ENCODE results near the gene TRIM56.

DNA sequence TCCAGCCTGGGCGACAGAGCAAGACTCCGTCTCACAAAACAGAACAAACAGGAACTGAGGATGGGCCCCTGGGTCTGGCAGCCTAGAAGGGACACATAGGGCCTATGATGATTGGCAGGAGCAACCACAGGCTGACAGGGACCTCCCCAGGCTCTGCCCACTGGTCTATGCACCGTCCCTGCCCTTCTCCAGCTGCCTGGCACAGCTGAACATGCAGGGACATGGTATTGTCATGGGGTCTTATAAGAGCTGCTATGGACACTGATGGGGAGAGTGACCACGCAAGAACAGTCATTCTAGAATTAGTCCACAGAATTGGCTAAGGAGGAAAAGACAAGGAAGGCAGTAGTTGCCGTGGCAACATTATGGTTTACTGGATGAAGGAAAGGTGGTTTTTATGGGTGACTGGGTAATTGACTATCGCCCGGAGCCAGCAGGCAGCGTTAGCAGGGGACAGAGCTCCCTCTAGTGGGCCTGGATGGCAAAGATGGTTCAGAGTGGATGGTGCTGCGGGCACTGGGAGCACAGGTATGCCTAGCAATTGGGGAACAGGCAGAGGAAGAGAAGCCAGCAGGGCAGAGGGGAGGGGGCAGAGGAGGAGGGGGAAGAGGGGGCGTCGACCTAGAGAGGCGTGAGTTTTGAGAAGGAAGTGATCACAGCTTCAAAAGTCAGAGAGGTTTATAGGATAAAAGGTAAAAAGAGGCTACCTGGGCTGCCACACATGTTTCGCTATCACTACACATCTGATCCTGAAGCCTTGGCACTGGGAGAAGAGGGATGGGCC lies 7.8 kb upstream of the TRIM56 start:
- TF ChIP-seq, protein P1, sequence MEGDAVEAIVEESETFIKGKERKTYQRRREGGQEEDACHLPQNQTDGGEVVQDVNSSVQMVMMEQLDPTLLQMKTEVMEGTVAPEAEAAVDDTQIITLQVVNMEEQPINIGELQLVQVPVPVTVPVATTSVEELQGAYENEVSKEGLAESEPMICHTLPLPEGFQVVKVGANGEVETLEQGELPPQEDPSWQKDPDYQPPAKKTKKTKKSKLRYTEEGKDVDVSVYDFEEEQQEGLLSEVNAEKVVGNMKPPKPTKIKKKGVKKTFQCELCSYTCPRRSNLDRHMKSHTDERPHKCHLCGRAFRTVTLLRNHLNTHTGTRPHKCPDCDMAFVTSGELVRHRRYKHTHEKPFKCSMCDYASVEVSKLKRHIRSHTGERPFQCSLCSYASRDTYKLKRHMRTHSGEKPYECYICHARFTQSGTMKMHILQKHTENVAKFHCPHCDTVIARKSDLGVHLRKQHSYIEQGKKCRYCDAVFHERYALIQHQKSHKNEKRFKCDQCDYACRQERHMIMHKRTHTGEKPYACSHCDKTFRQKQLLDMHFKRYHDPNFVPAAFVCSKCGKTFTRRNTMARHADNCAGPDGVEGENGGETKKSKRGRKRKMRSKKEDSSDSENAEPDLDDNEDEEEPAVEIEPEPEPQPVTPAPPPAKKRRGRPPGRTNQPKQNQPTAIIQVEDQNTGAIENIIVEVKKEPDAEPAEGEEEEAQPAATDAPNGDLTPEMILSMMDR (IDR thresholded peaks at IDR 0.05): peak; percentile 70 to 85 (median 74)
- TF ChIP-seq POLR2A (IDR thresholded peaks at IDR 0.05): no peak

Data from uterus (tissue), 2 donors.